Body of pancreas (tissue), 4 donors: Measurements from ENCODE around the gene PPDPF.

ENCODE experiments used
- POLR2A ChIP-seq, 3 donors: fragments of 450-650 bp; IDR thresholded peaks; one replicate each; pipeline ENCODE4 v1.6.1; 2016; ENCODE audit warnings: antibody characterized with exemption in 3 of 3, mild to moderate bottlenecking in 2 of 3
- TF ChIP-seq, protein P1 (sequence below), 7 experiments: fragments of 450-650 bp in 4 of 7; fragments of 200-600 bp in 3 of 7; sonication (generic) in 3 of 7; IDR thresholded peaks; one replicate each; pipeline ENCODE4 v1.5.1; 2016 to 2019; ENCODE audit warnings: antibody characterized with exemption in 7 of 7

GRCh38 chr20:63557481-63557891 lies 36.9 kb downstream of the PPDPF start:
- TF ChIP-seq, protein P1, sequence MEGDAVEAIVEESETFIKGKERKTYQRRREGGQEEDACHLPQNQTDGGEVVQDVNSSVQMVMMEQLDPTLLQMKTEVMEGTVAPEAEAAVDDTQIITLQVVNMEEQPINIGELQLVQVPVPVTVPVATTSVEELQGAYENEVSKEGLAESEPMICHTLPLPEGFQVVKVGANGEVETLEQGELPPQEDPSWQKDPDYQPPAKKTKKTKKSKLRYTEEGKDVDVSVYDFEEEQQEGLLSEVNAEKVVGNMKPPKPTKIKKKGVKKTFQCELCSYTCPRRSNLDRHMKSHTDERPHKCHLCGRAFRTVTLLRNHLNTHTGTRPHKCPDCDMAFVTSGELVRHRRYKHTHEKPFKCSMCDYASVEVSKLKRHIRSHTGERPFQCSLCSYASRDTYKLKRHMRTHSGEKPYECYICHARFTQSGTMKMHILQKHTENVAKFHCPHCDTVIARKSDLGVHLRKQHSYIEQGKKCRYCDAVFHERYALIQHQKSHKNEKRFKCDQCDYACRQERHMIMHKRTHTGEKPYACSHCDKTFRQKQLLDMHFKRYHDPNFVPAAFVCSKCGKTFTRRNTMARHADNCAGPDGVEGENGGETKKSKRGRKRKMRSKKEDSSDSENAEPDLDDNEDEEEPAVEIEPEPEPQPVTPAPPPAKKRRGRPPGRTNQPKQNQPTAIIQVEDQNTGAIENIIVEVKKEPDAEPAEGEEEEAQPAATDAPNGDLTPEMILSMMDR (IDR thresholded peaks at IDR 0.05), result no peak
- TF ChIP-seq POLR2A (IDR thresholded peaks at IDR 0.05), result no peak
